Stimulated activated CD4-positive, alpha-beta T cell treated with anti-CD3 and anti-CD28 coated beads, Interleukin-2, amount 100 ng/mL, for 24 hours (primary cell): ENCODE measurements around the gene IL12B.
"Not testable (repeated sequence)": the region's sequence is repeated elsewhere in the genome, so short reads cannot be mapped to it uniquely, and the experiment has no call there.

Source experiments
- DNase-seq, 2 donors: peaks; one replicate each; pipeline ENCODE4 v3.0.0-alpha.2; 2020

IL12B gene

GRCh38 chr5:159330131-159330800 is at the start of gene IL12B:
IL12B (minus strand) TSS chr5:159330487; CDS start chr5:159326782, 3,705 bp downstream.
- DNase-seq: no peak

- no peak for DNase-seq
Observed at GRCh38 chr5:159377653-159378052, 47.4 kb upstream of the IL12B start.

- DNase-seq: not testable (repeated sequence)
Observed at GRCh38 chr5:159367866-159368265, 37.6 kb upstream of the IL12B start.

GRCh38 chr5:159366776-159367175 is 36.5 kb upstream of the IL12B start:
- DNase-seq: not testable (repeated sequence)

GRCh38 chr5:159362220-159362619 is 31.9 kb upstream of the IL12B start:
- no peak for DNase-seq

- not testable (repeated sequence) for DNase-seq
Observed at GRCh38 chr5:159359871-159360270, 29.6 kb upstream of the IL12B start.

GRCh38 chr5:159359408-159359807 is 29.1 kb upstream of the IL12B start:
- no peak for DNase-seq

- DNase-seq: no peak
Observed at GRCh38 chr5:159353661-159354252, 23.5 kb upstream of the IL12B start.

GRCh38 chr5:159350644-159351043 is 20.4 kb upstream of the IL12B start:
- DNase-seq: not testable (repeated sequence)

- DNase-seq: not testable (repeated sequence)
Observed at GRCh38 chr5:159350216-159350615, 19.9 kb upstream of the IL12B start.

- DNase-seq: no peak
Observed at GRCh38 chr5:159345861-159346260, 15.6 kb upstream of the IL12B start.

GRCh38 chr5:159345336-159345735 is 15.0 kb upstream of the IL12B start:
- no peak for DNase-seq

- no peak for DNase-seq
Observed at GRCh38 chr5:159343295-159344094, 13.2 kb upstream of the IL12B start.

- no peak for DNase-seq
Observed at GRCh38 chr5:159342840-159343239, 12.6 kb upstream of the IL12B start.

GRCh38 chr5:159341906-159342310 is 11.6 kb upstream of the IL12B start:
- peak; percentile 48 to 55 for DNase-seq

GRCh38 chr5:159341145-159341544 is 10.9 kb upstream of the IL12B start:
- no peak for DNase-seq

- DNase-seq: peak in 1 of 2 donors; percentile 17
Observed at GRCh38 chr5:159340511-159340910, 10.2 kb upstream of the IL12B start.

- no peak for DNase-seq
Observed at GRCh38 chr5:159339460-159339859, 9.2 kb upstream of the IL12B start.

GRCh38 chr5:159338118-159338517 is 7.8 kb upstream of the IL12B start:
- no peak for DNase-seq

- peak; percentile 41 to 49 for DNase-seq
Observed at GRCh38 chr5:159337016-159337955, 7.0 kb upstream of the IL12B start.

GRCh38 chr5:159336586-159336985 is 6.3 kb upstream of the IL12B start:
- DNase-seq: no peak

GRCh38 chr5:159333545-159333925 is 3.2 kb upstream of the IL12B start:
- DNase-seq: no peak
